Measurements from ENCODE around the gene ALX3. TPM values are rescaled to one million over a fixed set of nuclear protein-coding genes. Genes with fewer than 3 reads are reported as not detected.
A peak's percentile ranks its signal among the peaks of the same experiment; 100 is the strongest.

The ALX3 gene
- total and polyA plus RNA-seq, 7 donors, result 0.04 to 0.11 (median 0.05) TPM; not detected in 4

DNA sequence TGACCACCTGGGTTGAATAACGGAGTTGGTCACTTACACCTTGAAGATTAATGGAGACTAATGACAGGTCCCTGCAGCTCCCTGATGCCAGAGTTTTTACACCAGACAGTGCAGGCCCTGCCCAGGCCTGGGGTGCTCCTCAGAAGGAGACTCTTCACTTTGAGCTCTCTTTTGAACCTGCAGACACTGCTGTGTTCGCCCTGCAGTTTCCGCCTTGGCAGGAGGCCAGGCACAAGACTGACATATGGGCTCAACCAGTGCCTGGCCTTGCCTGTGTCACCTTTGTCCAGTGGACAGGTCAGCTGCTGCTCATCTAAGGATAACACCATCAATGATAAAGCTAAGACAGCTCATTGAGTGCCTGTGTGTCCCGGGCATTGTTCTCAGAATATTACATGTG, 30.8 kb downstream of the ALX3 start:
- 67 to 78% (median 69%) methylated on average over 4 of the region's 4 CpGs for WGBS, 3 donors
- H3K27ac ChIP-seq, result no peak overlapping the region
- H3K36me3 ChIP-seq (ENCODE audit: insufficient read depth in 1 of 2, low read depth in 1 of 2), result peaks cover 14 to 77% of the 10 kb centered on the region in 2 donors
- TF ChIP-seq, protein P1, sequence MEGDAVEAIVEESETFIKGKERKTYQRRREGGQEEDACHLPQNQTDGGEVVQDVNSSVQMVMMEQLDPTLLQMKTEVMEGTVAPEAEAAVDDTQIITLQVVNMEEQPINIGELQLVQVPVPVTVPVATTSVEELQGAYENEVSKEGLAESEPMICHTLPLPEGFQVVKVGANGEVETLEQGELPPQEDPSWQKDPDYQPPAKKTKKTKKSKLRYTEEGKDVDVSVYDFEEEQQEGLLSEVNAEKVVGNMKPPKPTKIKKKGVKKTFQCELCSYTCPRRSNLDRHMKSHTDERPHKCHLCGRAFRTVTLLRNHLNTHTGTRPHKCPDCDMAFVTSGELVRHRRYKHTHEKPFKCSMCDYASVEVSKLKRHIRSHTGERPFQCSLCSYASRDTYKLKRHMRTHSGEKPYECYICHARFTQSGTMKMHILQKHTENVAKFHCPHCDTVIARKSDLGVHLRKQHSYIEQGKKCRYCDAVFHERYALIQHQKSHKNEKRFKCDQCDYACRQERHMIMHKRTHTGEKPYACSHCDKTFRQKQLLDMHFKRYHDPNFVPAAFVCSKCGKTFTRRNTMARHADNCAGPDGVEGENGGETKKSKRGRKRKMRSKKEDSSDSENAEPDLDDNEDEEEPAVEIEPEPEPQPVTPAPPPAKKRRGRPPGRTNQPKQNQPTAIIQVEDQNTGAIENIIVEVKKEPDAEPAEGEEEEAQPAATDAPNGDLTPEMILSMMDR (IDR thresholded peaks at IDR 0.05), result no peak
- no peak overlapping the region for H3K4me3 ChIP-seq
- H3K9me3 ChIP-seq, result no peaks in the 10 kb centered on the region
- peaks cover 8% of the 10 kb centered on the region for H3K4me1 ChIP-seq
- intact Hi-C loops (cut with DNase I), result no loop called here
- no peaks in the 10 kb centered on the region for H3K27me3 ChIP-seq (ENCODE audit: insufficient read depth in 3 of 3, low read length in 2 of 3)
- no peak for ATAC-seq
- DNase-seq, result no peak

DNA sequence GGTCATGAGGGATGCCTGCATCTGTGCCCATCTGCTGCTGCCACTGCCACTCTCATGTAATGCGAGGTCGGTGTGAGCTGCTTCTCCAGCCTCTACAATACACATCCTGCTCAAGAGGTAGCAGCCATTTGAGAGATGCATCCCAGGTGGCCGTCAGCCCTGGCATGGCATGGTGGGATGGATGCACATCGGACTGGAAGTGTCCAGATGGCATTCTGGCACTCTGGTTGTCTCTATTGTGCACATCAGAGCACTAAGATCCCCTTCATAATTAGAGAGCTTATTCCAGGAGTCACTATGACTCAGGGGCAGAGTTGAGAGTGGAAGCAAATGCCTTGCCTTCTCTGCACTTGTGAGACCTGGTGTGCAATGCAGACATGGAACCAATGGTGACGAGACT, 32.2 kb downstream of the ALX3 start:
- peaks cover 14% of the 10 kb centered on the region for H3K4me1 ChIP-seq
- peaks cover 14 to 63% of the 10 kb centered on the region in 2 donors for H3K36me3 ChIP-seq (ENCODE audit: insufficient read depth in 1 of 2, low read depth in 1 of 2)
- H3K27me3 ChIP-seq (ENCODE audit: insufficient read depth in 3 of 3, low read length in 2 of 3), result no peaks in the 10 kb centered on the region
- DNase-seq, result no peak
- no peak overlapping the region for H3K4me3 ChIP-seq
- TF ChIP-seq, protein P1 (IDR thresholded peaks at IDR 0.05), result no peak
- ATAC-seq, result no peak
- no peaks in the 10 kb centered on the region for H3K9me3 ChIP-seq
- 80 to 90% (median 84%) methylated on average over 5 of the region's 5 CpGs for WGBS, 3 donors
- intact Hi-C loops (cut with DNase I), result no loop called here
- no peak overlapping the region for H3K27ac ChIP-seq

DNA sequence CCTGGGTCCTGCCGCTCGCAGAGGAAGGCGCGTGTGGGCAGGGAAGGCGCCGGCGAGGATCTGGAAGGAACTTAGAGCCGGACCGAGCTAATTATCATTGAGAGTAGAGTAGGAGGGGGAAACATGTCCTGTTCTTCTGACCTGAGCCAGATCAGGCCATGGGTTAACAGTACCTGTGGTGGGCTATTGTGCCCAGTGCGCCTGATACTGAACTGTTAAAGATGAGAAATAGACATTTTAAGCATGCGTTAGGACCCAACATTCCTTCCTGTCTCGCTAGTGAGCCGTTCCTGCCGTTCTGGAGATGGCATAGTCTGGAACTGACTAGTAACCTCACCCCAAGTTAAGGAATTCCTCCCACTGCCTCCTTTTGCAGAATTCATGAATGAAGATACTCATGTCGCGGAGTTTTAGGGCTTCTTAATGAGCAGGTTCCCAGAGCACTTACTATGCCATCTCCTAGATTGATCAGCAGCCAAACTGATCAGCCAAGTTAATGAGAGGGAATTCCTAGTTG, 35.2 kb downstream of the ALX3 start:
- Histone ChIP-seq H3K4me1 (peaks cover 14% of the 10 kb centered on the region), H3K9me3 (no peaks in the 10 kb centered on the region), H3K36me3 (ENCODE audit: insufficient read depth in 1 of 2, low read depth in 1 of 2) (peaks cover 14 to 34% of the 10 kb centered on the region in 2 donors), H3K27ac (peak overlapping the region; percentile 88), H3K4me3 (peak overlapping the region; percentile 93), H3K27me3 (ENCODE audit: insufficient read depth in 3 of 3, low read length in 2 of 3) (no peaks in the 10 kb centered on the region)
- 8 to 10% (median 10%) methylated on average over 14 to 16 of the region's 16 CpGs for WGBS, 3 donors
- DNase-seq (no peak), ATAC-seq (no peak)
- TF ChIP-seq, protein P1 (IDR thresholded peaks at IDR 0.05), result no peak
- intact Hi-C loops (cut with DNase I), result no loop called here

DNA sequence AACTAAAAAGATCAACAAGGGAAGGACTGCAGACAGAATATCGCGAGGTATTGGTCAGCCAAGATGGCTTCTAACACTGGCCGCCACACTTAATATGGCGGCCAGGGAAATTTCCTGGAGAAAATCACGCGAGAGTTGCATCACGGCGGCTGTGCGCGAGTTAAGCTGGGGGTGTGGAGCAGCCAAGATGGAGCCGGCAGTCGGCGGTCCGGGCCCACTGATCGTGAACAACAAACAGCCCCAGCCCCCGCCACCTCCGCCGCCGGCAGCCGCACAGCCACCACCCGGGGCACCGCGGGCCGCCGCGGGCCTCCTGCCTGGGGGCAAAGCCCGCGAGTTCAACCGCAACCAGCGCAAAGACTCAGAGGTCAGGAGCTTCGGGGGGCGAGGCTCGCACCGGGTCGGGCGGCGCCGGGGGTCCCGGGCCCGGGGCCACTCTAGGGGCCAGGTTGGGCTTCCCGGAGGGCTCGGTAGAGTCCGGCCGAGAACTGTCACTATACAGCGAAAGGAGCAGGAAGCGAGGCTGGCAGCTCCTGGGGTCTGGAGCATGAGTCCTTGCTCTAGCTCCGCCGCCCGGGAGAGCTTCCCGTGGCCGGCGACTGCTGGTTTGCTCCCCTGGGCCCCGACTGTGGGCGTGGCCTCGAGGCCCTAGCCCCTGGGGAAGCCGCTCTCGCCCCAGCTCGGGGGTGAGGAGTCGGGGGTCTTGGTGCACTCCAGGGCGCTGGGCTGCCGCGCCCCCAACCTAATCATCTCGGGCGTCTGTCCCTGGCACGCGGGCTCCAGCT, 35.8 kb downstream of the ALX3 start, which contains the start of gene STRIP1:
Gene STRIP1, plus strand, starts transcription at position 174 of the 785 bp plus-strand sequence. Its CDS starts 14 bp downstream, at position 188.
- intact Hi-C loops (cut with DNase I), result no loop called here
- 0 to 1% (median 0%) methylated on average over 53 to 66 of the region's 66 CpGs for WGBS, 3 donors
- ATAC-seq, result peak; percentile 95 to 97 (median 97)
- no peaks in the 10 kb centered on the region for H3K9me3 ChIP-seq
- TF ChIP-seq, protein P1 (IDR thresholded peaks at IDR 0.05), result no peak
- peak within 1 kb of the TSS; percentile 93 for H3K4me3 ChIP-seq
- peaks cover 14% of the 10 kb centered on the region for H3K4me1 ChIP-seq
- DNase-seq, result peak; percentile 92 to 95
- peak within 1 kb of the TSS; percentile 88 for H3K27ac ChIP-seq
- H3K27me3 ChIP-seq (ENCODE audit: insufficient read depth in 3 of 3, low read length in 2 of 3), result no peaks in the 10 kb centered on the region
- H3K36me3 ChIP-seq (ENCODE audit: insufficient read depth in 1 of 2, low read depth in 1 of 2), result peaks cover 11 to 27% of the 10 kb centered on the region in 2 donors
